KMS-11 (cell line): ENCODE results near the gene ADGRB3.

ENCODE experiments used
- H2AFZ ChIP-seq: fragments of 200-600 bp; sonication (generic); 2 replicates; pipeline ENCODE4 v1.6.1; 2016; ENCODE audit warnings: antibody characterized with exemption, mixed run types, low read depth
- H3K27ac ChIP-seq: fragments of 200-600 bp; sonication (generic); 2 replicates; pipeline ENCODE4 v1.6.1; 2016; ENCODE audit warnings: mild to moderate bottlenecking, mixed run types
- H3K27me3 ChIP-seq: fragments of 200-600 bp; sonication (generic); 2 replicates; pipeline ENCODE4 v1.6.1; 2017; ENCODE audit warnings: mild to moderate bottlenecking, low read depth, mixed run types, moderate library complexity; ENCODE audit not compliant: insufficient read depth
- H3K36me3 ChIP-seq: fragments of 200-600 bp; sonication (generic); 2 replicates; pipeline ENCODE4 v1.6.1; 2017; ENCODE audit warnings: mild to moderate bottlenecking, mixed run types; ENCODE audit not compliant: insufficient read depth
- H3K4me1 ChIP-seq: fragments of 200-600 bp; sonication (generic); 2 replicates; pipeline ENCODE4 v1.6.1; 2016; ENCODE audit warnings: mild to moderate bottlenecking, low read depth, mixed run types; ENCODE audit not compliant: poor library complexity, severe bottlenecking
- H3K4me2 ChIP-seq: fragments of 200-600 bp; sonication (generic); 2 replicates; pipeline ENCODE4 v1.7.0; 2016; ENCODE audit warnings: mild to moderate bottlenecking, mixed run types
- H3K4me3 ChIP-seq: fragments of 200-600 bp; sonication (generic); IDR thresholded peaks from 2 replicates; pipeline ENCODE4 v1.6.1; 2017; ENCODE audit warnings: low read depth, low read length, mixed read lengths; ENCODE audit not compliant: insufficient read depth
- H3K79me2 ChIP-seq: fragments of 200-600 bp; sonication (generic); 2 replicates; pipeline ENCODE4 v1.6.1; 2016; ENCODE audit warnings: low read depth, mixed run types; ENCODE audit not compliant: insufficient read depth
- H3K9ac ChIP-seq: fragments of 200-600 bp; sonication (generic); 2 replicates; pipeline ENCODE4 v1.6.1; 2016; ENCODE audit warnings: mild to moderate bottlenecking, mixed run types
- H4K20me1 ChIP-seq: fragments of 200-600 bp; sonication (generic); 2 replicates; pipeline ENCODE4 v1.6.1; 2016; ENCODE audit warnings: mild to moderate bottlenecking, mixed run types; ENCODE audit not compliant: insufficient read depth
- CTCF ChIP-seq: fragments of 200-600 bp; sonication (generic); conservative IDR thresholded peaks from 2 replicates; pipeline ENCODE4 v1.6.1; 2017; ENCODE audit warnings: low read depth, mild to moderate bottlenecking, antibody characterized with exemption, low read length, moderate library complexity, mixed read lengths

ADGRB3 gene

GRCh38 chr6:68947721-68948120 lies 312.6 kb downstream of the ADGRB3 start:
- no peaks in the 10 kb centered on the region for H3K36me3 ChIP-seq
- H3K4me3 ChIP-seq, result no peak overlapping the region
- H3K4me1 ChIP-seq, result no peaks in the 10 kb centered on the region
- TF ChIP-seq CTCF, result no peak
- no peak overlapping the region for H3K4me2 ChIP-seq
- H4K20me1 ChIP-seq, result no peaks in the 10 kb centered on the region
- H3K9ac ChIP-seq, result no peak overlapping the region
- H3K79me2 ChIP-seq, result no peaks in the 10 kb centered on the region
- H3K27me3 ChIP-seq, result no peaks in the 10 kb centered on the region
- no peak overlapping the region for H2AFZ ChIP-seq
- no peak overlapping the region for H3K27ac ChIP-seq

GRCh38 chr6:68951270-68951669 lies 316.2 kb downstream of the ADGRB3 start:
- Histone ChIP-seq H3K27me3 (no peaks in the 10 kb centered on the region), H3K4me1 (no peaks in the 10 kb centered on the region), H3K27ac (no peak overlapping the region), H3K4me3 (no peak overlapping the region), H3K4me2 (no peak overlapping the region), H3K36me3 (no peaks in the 10 kb centered on the region), H2AFZ (no peak overlapping the region), H3K9ac (no peak overlapping the region), H3K79me2 (no peaks in the 10 kb centered on the region), H4K20me1 (no peaks in the 10 kb centered on the region)
- no peak for TF ChIP-seq CTCF

- Histone ChIP-seq H3K27ac (no peak overlapping the region), H3K4me3 (no peak overlapping the region), H3K4me2 (no peak overlapping the region), H3K79me2 (no peaks in the 10 kb centered on the region), H3K27me3 (no peaks in the 10 kb centered on the region), H3K36me3 (no peaks in the 10 kb centered on the region), H4K20me1 (no peaks in the 10 kb centered on the region), H3K4me1 (no peaks in the 10 kb centered on the region), H3K9ac (no peak overlapping the region), H2AFZ (no peak overlapping the region)
- no peak for TF ChIP-seq CTCF
Observed at GRCh38 chr6:68958327-68958726, 323.2 kb downstream of the ADGRB3 start.

GRCh38 chr6:68967549-68968300 lies 332.6 kb downstream of the ADGRB3 start:
- no peaks in the 10 kb centered on the region for H3K27me3 ChIP-seq
- no peak overlapping the region for H3K4me2 ChIP-seq
- no peaks in the 10 kb centered on the region for H3K4me1 ChIP-seq
- no peak overlapping the region for H3K4me3 ChIP-seq
- peak; percentile 77 for TF ChIP-seq CTCF
- H3K36me3 ChIP-seq, result no peaks in the 10 kb centered on the region
- H4K20me1 ChIP-seq, result no peaks in the 10 kb centered on the region
- H2AFZ ChIP-seq, result no peak overlapping the region
- no peak overlapping the region for H3K9ac ChIP-seq
- H3K27ac ChIP-seq, result no peak overlapping the region
- H3K79me2 ChIP-seq, result no peaks in the 10 kb centered on the region
